ENCODE results near the gene VAMP5. TPM values are rescaled to one million over a fixed set of nuclear protein-coding genes. Genes with fewer than 3 reads are reported as not detected.
A peak's percentile ranks its signal among the peaks of the same experiment; 100 is the strongest.

Gene VAMP5
- total RNA-seq, 1 donor from 2014 or later, result 42.5 TPM

- Histone ChIP-seq H3K27ac (peak within 1 kb of the TSS; percentile 95), H3K27me3 (no peaks in the 10 kb centered on the region), H3K4me1 (peaks cover 25% of the 10 kb centered on the region), H3K9me3 (no peaks in the 10 kb centered on the region), H3K36me3 (peaks cover 0 to 8% of the 10 kb centered on the region in 2 donors), H3K4me3 (peak within 1 kb of the TSS; percentile 73 to 90)
- DNase-seq (ENCODE audit: extremely low spot score in 2 of 2), result peak in 1 of 2 donors; percentile 93
- intact Hi-C loops (cut with DNase I), result no loop called here
- TF ChIP-seq POLR2A (IDR thresholded peaks at IDR 0.05), result peak in 1 of 2 donors; percentile 74
- peak; percentile 87 to 95 for TF ChIP-seq POLR2AphosphoS5 (IDR thresholded peaks at IDR 0.05; ENCODE audit: insufficient read depth in 1 of 2, low read depth in 1 of 2)
- TF ChIP-seq CTCF (IDR thresholded peaks at IDR 0.05), result peak; percentile 6 to 59 (median 14)
Observed at GRCh38 chr2:85561280-85562212, 22.7 kb upstream of the VAMP5 start, which contains the start of gene GGCX. GGCX (minus strand) TSS chr2:85561493; CDS start chr2:85561428, 65 bp downstream.

DNA sequence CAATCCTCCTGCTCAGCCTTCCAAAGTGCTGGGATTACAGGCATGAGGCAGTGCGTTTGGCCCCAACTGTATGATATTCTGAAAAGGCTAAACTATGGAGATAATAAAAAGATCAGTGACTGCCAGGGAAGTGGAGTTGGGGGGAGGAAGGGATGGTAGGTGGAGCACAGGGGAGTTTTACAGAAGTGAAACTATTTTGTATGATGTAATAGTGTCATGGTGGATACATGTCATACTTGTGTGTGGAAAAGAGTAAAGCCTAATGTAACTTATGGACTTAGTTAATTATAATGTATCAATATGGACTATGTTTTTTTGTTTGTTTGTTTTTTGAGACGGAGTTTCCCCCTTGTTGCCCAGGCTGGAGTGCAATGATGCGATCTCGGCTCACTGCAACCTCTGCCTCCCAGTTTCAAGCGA lies 20.1 kb upstream of the VAMP5 start:
- Histone ChIP-seq H3K36me3 (no peaks in the 10 kb centered on the region), H3K27me3 (no peaks in the 10 kb centered on the region), H3K4me1 (peaks cover 24% of the 10 kb centered on the region), H3K9me3 (no peaks in the 10 kb centered on the region), H3K4me3 (no peak overlapping the region), H3K27ac (no peak overlapping the region)
- intact Hi-C loops (cut with DNase I), result loop anchor here (1.0 kb wide), 1 partner anchor 18 kb away; no protein-coding TSS in a partner anchor
- TF ChIP-seq POLR2AphosphoS5 (IDR thresholded peaks at IDR 0.05; ENCODE audit: insufficient read depth in 1 of 2, low read depth in 1 of 2), result no peak
- no peak for TF ChIP-seq CTCF (IDR thresholded peaks at IDR 0.05)
- TF ChIP-seq POLR2A (IDR thresholded peaks at IDR 0.05), result no peak
- no peak for DNase-seq (ENCODE audit: extremely low spot score in 2 of 2)

GRCh38 chr2:85566265-85566664 lies 18.0 kb upstream of the VAMP5 start:
- Histone ChIP-seq H3K36me3 (no peaks in the 10 kb centered on the region), H3K27ac (no peak overlapping the region), H3K4me1 (peaks cover 5% of the 10 kb centered on the region), H3K27me3 (no peaks in the 10 kb centered on the region), H3K4me3 (no peak overlapping the region), H3K9me3 (no peaks in the 10 kb centered on the region)
- intact Hi-C loops (cut with DNase I), result no loop called here
- no peak for DNase-seq (ENCODE audit: extremely low spot score in 2 of 2)
- TF ChIP-seq CTCF (IDR thresholded peaks at IDR 0.05), result no peak
- TF ChIP-seq POLR2AphosphoS5 (IDR thresholded peaks at IDR 0.05; ENCODE audit: insufficient read depth in 1 of 2, low read depth in 1 of 2), result no peak
- no peak for TF ChIP-seq POLR2A (IDR thresholded peaks at IDR 0.05)

- Histone ChIP-seq H3K36me3 (no peaks in the 10 kb centered on the region), H3K9me3 (no peaks in the 10 kb centered on the region), H3K27ac (no peak overlapping the region), H3K4me3 (no peak overlapping the region), H3K27me3 (no peaks in the 10 kb centered on the region), H3K4me1 (peaks cover 23% of the 10 kb centered on the region)
- intact Hi-C loops (cut with DNase I), result no loop called here
- DNase-seq (ENCODE audit: extremely low spot score in 2 of 2), result no peak
- TF ChIP-seq CTCF (IDR thresholded peaks at IDR 0.05) (no peak), POLR2A (IDR thresholded peaks at IDR 0.05) (no peak), POLR2AphosphoS5 (IDR thresholded peaks at IDR 0.05; ENCODE audit: insufficient read depth in 1 of 2, low read depth in 1 of 2) (no peak)
Observed at GRCh38 chr2:85575739-85576138, 8.5 kb upstream of the VAMP5 start.

DNA sequence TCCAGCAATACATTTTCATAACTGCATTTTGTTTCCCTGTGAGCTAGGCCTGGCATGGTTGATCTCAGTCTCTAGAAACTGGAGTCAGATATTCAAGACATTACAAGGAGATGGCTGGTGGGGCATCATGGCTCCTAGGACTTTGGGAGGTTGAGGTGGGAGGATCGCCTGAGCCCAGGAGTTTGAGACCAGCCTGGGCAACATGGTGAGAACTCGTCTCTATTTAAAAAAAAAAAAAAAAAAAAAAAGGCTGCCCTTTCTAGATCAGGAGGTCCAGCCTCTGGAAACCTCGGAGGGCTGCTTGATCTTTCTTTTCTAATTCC lies 7.2 kb upstream of the VAMP5 start:
- Histone ChIP-seq H3K36me3 (no peaks in the 10 kb centered on the region), H3K9me3 (no peaks in the 10 kb centered on the region), H3K27me3 (no peaks in the 10 kb centered on the region), H3K27ac (peak overlapping the region; percentile 45), H3K4me3 (peak overlapping the region in 1 of 2 donors; percentile 44), H3K4me1 (peaks cover 23% of the 10 kb centered on the region)
- TF ChIP-seq POLR2AphosphoS5 (IDR thresholded peaks at IDR 0.05; ENCODE audit: insufficient read depth in 1 of 2, low read depth in 1 of 2) (no peak), CTCF (IDR thresholded peaks at IDR 0.05) (no peak), POLR2A (IDR thresholded peaks at IDR 0.05) (no peak)
- no peak for DNase-seq (ENCODE audit: extremely low spot score in 2 of 2)
- intact Hi-C loops (cut with DNase I), result no loop called here

Measured in vagina (tissue), 2 donors.